HG03280 (cell line): Measurements from ENCODE around the gene TNNT1.
"Not testable (repeated sequence)": the region's sequence is repeated elsewhere in the genome, so short reads cannot be mapped to it uniquely, and the experiment has no call there.

ENCODE experiments used
- ATAC-seq: cut with Tn5 transposase; IDR thresholded peaks from one replicate; pipeline ENCODE4 v1.9.1; 2021; ENCODE audit warnings: mild to moderate bottlenecking, moderate library complexity; ENCODE audit not compliant: unreplicated experiment

Gene TNNT1

GRCh38 chr19:55171440-55171839 is 22.4 kb upstream of the TNNT1 start:
- ATAC-seq: no peak

GRCh38 chr19:55169136-55169535 is 20.1 kb upstream of the TNNT1 start:
- ATAC-seq: no peak

- peak; percentile 70 for ATAC-seq
Measured at GRCh38 chr19:55166530-55167268, 17.7 kb upstream of the TNNT1 start, which contains the start of gene DNAAF3. Gene DNAAF3 (minus strand): TSS chr19:55166613. CDS start chr19:55166413, 200 bp downstream.

- ATAC-seq: no peak
Measured at GRCh38 chr19:55165952-55166529, 17.0 kb upstream of the TNNT1 start.

GRCh38 chr19:55161571-55162322 is 12.7 kb upstream of the TNNT1 start:
- ATAC-seq: no peak

- no peak for ATAC-seq
Measured at GRCh38 chr19:55160986-55161365, 12.0 kb upstream of the TNNT1 start.

- ATAC-seq: peak; percentile 77
Measured at GRCh38 chr19:55160128-55160985, 11.4 kb upstream of the TNNT1 start.

- no peak for ATAC-seq
Measured at GRCh38 chr19:55158848-55159749, 10.1 kb upstream of the TNNT1 start.

- ATAC-seq: no peak
Measured at GRCh38 chr19:55158423-55158822, 9.4 kb upstream of the TNNT1 start.

GRCh38 chr19:55157064-55157908 is 8.3 kb upstream of the TNNT1 start, which contains the start of gene TNNI3:
Gene TNNI3 (minus strand): TSS chr19:55157732. CDS start chr19:55157589, 143 bp downstream.
- no peak for ATAC-seq

- no peak for ATAC-seq
Measured at GRCh38 chr19:55156202-55157063, 7.4 kb upstream of the TNNT1 start.

- not testable (repeated sequence) for ATAC-seq
Measured at GRCh38 chr19:55155784-55156183, 6.8 kb upstream of the TNNT1 start.

- no peak for ATAC-seq
Measured at GRCh38 chr19:55153652-55154264, 4.8 kb upstream of the TNNT1 start.

GRCh38 chr19:55152017-55152416 is 3.0 kb upstream of the TNNT1 start:
- no peak for ATAC-seq

- ATAC-seq: no peak
Measured at GRCh38 chr19:55147545-55148251, 1.3 kb downstream of the TNNT1 start.

GRCh38 chr19:55146705-55147273 is 2.2 kb downstream of the TNNT1 start:
- no peak for ATAC-seq
